Mesendoderm (in vitro differentiated cells): ENCODE measurements around the gene AFAP1.
A peak's percentile ranks its signal among the peaks of the same experiment; 100 is the strongest.

Experiments
- DNase-seq: peaks from one replicate; pipeline ENCODE4 v3.0.0; 2013
- H2AK5ac ChIP-seq: 2 replicates; pipeline ENCODE4 v1.6.1; 2013; ENCODE audit warnings: low read length, inconsistent platforms
- H2BK120ac ChIP-seq: 2 replicates; pipeline ENCODE4 v1.6.1; 2013; ENCODE audit warnings: low read depth, mild to moderate bottlenecking, low read length, moderate library complexity, mixed read lengths
- H2BK15ac ChIP-seq: replicated peaks from 2 replicates; pipeline ENCODE4 v1.6.1; 2013; ENCODE audit warnings: low read depth, mild to moderate bottlenecking, moderate library complexity
- H2BK5ac ChIP-seq: 2 replicates; pipeline ENCODE4 v1.6.1; 2013; ENCODE audit warnings: low read length, inconsistent platforms
- H3K18ac ChIP-seq: 2 replicates; pipeline ENCODE4 v1.6.1; 2013; ENCODE audit warnings: mild to moderate bottlenecking, low read length, mixed read lengths
- H3K23ac ChIP-seq: one replicate; pipeline ENCODE4 v1.6.1; 2013; ENCODE audit warnings: low read length
- H3K27ac ChIP-seq: 2 replicates; pipeline ENCODE4 v1.5.1; 2013; ENCODE audit warnings: low read depth, mild to moderate bottlenecking, inconsistent platforms, low read length, moderate library complexity
- H3K27me3 ChIP-seq: 2 replicates; pipeline ENCODE4 v1.6.1; 2013; ENCODE audit warnings: low read length, control low read depth, mild to moderate bottlenecking, inconsistent platforms; ENCODE audit not compliant: insufficient read depth, poor library complexity
- H3K36me3 ChIP-seq: 2 replicates; pipeline ENCODE4 v1.6.1; 2013; ENCODE audit warnings: low read length, inconsistent platforms; ENCODE audit not compliant: control insufficient read depth, insufficient read depth
- H3K4ac ChIP-seq: one replicate; pipeline ENCODE4 v1.6.1; 2013; ENCODE audit warnings: low read depth, mild to moderate bottlenecking, low read length, moderate library complexity
- H3K4me1 ChIP-seq: 2 replicates; pipeline ENCODE4 v1.6.1; 2013; ENCODE audit warnings: low read depth, low read length, inconsistent platforms; ENCODE audit not compliant: control insufficient read depth
- H3K4me2 ChIP-seq: 2 replicates; pipeline ENCODE4 v1.6.1; 2013; ENCODE audit warnings: low read length
- H3K4me3 ChIP-seq: 2 replicates; pipeline ENCODE4 v1.5.1; 2013; ENCODE audit warnings: mild to moderate bottlenecking, low read length
- H3K56ac ChIP-seq: one replicate; pipeline ENCODE4 v1.6.1; 2013; ENCODE audit warnings: low read length
- H3K79me1 ChIP-seq: 2 replicates; pipeline ENCODE4 v1.6.1; 2013; ENCODE audit warnings: low read length, inconsistent platforms
- H3K79me2 ChIP-seq: 2 replicates; pipeline ENCODE4 v1.6.1; 2013; ENCODE audit warnings: mild to moderate bottlenecking, low read length; ENCODE audit not compliant: control insufficient read depth, insufficient read depth
- H3K9ac ChIP-seq: 2 replicates; pipeline ENCODE4 v1.6.1; 2013; ENCODE audit warnings: low read length, inconsistent platforms
- H4K5ac ChIP-seq: one replicate; pipeline ENCODE4 v1.6.1; 2013; ENCODE audit warnings: low read length
- H4K8ac ChIP-seq: one replicate; pipeline ENCODE4 v1.6.1; 2013; ENCODE audit warnings: low read depth, mild to moderate bottlenecking, control low read depth, low read length, moderate library complexity
- WGBS: extraction: QIAGEN DNeasy Blood & Tissue Kit; methylation state at CpG from one replicate; pipeline ENCODE4 v1.1.7; 2013; ENCODE audit warnings: low lambda C conversion rate, missing lambda C conversion rate; ENCODE audit not compliant: insufficient coverage; ENCODE audit errors: extremely low coverage; 5-methylcytosine and 5-hydroxymethylcytosine counted together

AFAP1 gene

DNA sequence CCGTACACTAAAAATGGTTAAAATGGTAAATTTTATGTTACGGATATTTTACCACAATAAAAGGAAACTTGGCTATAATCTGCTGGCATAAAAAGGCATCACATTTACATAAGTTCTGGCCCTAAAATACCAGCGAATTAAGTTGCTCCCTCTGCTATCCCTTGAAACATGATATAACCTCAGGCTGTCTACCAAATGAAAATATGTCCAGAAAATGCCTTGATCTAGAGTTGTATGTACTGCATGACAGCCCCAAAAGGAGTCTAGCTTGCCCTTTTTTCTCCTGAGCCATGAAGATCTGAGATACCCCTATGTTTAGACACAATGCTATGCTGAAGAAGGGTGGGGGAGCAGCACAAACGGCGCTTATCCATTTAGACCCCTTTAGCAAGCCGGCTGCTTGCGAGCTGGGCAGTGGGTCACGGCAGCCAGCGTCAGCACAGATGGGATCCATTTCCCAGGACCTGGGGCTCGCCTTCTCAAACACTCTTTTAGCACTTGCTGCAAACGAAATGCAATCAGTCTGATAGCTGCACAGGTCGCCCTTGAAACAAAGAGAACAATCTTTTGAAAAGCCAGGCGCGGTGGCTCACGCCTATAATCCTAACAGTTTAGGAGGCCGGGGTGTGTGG is 77.0 kb downstream of the AFAP1 start:
- no peaks in the 10 kb centered on the region for H3K27me3 ChIP-seq
- no peak overlapping the region for H3K18ac ChIP-seq
- H4K5ac ChIP-seq = no peak overlapping the region
- peaks cover 2% of the 10 kb centered on the region for H3K36me3 ChIP-seq
- no CpG with 5 or more reads among the region's 16 CpGs for WGBS
- peak overlapping the region; percentile 57 for H3K56ac ChIP-seq
- no peak overlapping the region for H3K4ac ChIP-seq
- H3K4me1 ChIP-seq = peaks cover 8% of the 10 kb centered on the region
- peak overlapping the region; percentile 11 for H3K9ac ChIP-seq
- no peak overlapping the region for H2AK5ac ChIP-seq
- H3K23ac ChIP-seq = no peak overlapping the region
- H4K8ac ChIP-seq = no peak overlapping the region
- peak overlapping the region; percentile 43 for H3K27ac ChIP-seq
- no peak overlapping the region for H3K4me2 ChIP-seq
- H3K79me1 ChIP-seq = peaks cover 15% of the 10 kb centered on the region
- H2BK120ac ChIP-seq = no peak overlapping the region
- H2BK5ac ChIP-seq = no peak overlapping the region
- H3K4me3 ChIP-seq = no peak overlapping the region
- H3K79me2 ChIP-seq = peaks cover 6% of the 10 kb centered on the region
- DNase-seq = no peak
- H2BK15ac ChIP-seq = no peak overlapping the region

DNA sequence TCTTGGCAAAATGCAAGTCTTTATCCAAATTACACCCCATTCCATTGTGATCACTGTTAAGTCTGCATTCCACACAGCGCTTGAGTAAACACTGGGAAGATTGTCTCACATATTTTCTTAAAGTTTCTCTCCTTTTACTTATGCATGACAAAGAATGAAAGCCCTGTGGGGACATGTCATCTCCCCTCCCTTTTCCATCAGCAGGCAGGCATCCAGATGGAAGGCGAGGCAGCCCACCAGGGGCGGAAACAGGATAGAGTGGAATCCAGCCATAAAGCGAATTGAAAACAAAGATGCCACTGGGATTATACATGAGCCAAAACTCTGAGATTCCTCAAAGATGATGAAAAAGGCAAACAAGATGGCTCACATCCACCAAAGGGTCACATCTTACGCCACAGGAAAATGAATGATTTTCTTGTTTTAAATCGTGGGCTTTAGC is 78.2 kb downstream of the AFAP1 start:
- Histone ChIP-seq H3K9ac (peak overlapping the region; percentile 17), H3K56ac (no peak overlapping the region), H3K4ac (no peak overlapping the region), H3K18ac (no peak overlapping the region), H2BK120ac (no peak overlapping the region), H3K27ac (peak overlapping the region; percentile 68), H2AK5ac (no peak overlapping the region), H4K5ac (no peak overlapping the region), H3K79me2 (peaks cover 8% of the 10 kb centered on the region), H3K4me3 (no peak overlapping the region), H2BK15ac (no peak overlapping the region), H3K27me3 (no peaks in the 10 kb centered on the region), H3K4me2 (no peak overlapping the region), H3K23ac (no peak overlapping the region), H2BK5ac (no peak overlapping the region), H4K8ac (no peak overlapping the region), H3K4me1 (peaks cover 8% of the 10 kb centered on the region), H3K36me3 (peaks cover 2% of the 10 kb centered on the region), H3K79me1 (peaks cover 19% of the 10 kb centered on the region)
- WGBS = no CpG with 5 or more reads among the region's 6 CpGs
- peak; percentile 93 for DNase-seq

DNA sequence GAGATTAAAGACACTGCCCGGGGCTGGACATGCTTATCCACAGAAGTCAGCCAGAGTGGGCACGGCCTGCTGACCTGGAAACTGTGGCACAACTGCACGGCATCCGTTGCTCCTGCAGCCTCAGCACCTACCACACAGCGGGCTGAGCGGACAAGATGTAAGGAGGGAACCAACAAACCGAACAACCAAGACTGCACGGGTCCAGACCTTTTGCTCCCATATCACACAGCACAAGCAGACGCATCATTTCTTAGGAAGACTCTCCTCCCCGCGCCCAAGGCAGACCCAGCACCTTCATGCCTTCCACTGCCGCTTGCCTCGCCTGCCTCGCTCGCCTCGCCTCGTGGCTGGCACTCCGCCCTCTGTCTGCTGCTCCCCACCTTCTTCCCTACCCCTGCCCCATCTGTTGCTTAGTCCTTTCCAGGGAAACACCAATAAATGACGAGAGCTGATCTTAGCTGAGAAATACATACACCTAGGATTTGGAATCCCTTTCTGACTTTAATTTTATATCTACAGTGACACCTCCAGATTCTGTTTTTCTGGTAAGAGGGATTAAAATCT is 79.0 kb downstream of the AFAP1 start:
- no peak overlapping the region for H4K8ac ChIP-seq
- H2BK120ac ChIP-seq = no peak overlapping the region
- H3K27ac ChIP-seq = peak overlapping the region; percentile 1
- no peak overlapping the region for H4K5ac ChIP-seq
- H3K4me1 ChIP-seq = peaks cover 8% of the 10 kb centered on the region
- H3K4ac ChIP-seq = no peak overlapping the region
- H3K36me3 ChIP-seq = peaks cover 2% of the 10 kb centered on the region
- no peak for DNase-seq
- H3K79me1 ChIP-seq = peaks cover 22% of the 10 kb centered on the region
- no peak overlapping the region for H3K4me3 ChIP-seq
- no peak overlapping the region for H3K9ac ChIP-seq
- H3K18ac ChIP-seq = peak overlapping the region; percentile 19
- WGBS = no CpG with 5 or more reads among the region's 19 CpGs
- H3K23ac ChIP-seq = no peak overlapping the region
- H2AK5ac ChIP-seq = peak overlapping the region; percentile 38
- H3K79me2 ChIP-seq = peaks cover 8% of the 10 kb centered on the region
- no peak overlapping the region for H3K4me2 ChIP-seq
- peak overlapping the region; percentile 46 for H3K56ac ChIP-seq
- H2BK15ac ChIP-seq = no peak overlapping the region
- H3K27me3 ChIP-seq = no peaks in the 10 kb centered on the region
- peak overlapping the region; percentile 20 for H2BK5ac ChIP-seq

DNA sequence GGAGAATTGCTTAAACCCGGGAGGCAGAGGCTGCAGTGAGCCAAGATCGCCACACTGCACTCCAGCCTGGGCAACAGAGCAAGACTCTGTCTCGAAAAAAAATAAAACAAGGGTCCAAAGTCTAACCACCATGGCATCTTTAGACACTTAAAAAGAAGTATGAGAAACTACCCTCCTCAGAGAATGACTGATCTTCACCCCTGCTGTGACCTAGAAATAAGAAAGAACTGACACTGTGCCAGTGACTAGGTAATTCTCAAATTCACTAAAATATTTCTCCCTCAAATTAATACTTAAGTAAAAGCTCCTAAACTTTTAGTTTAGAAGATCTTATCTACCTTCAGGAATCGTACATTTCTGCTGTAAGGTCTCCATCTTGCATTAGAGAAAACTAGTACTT is 80.3 kb downstream of the AFAP1 start:
- Histone ChIP-seq H3K23ac (no peak overlapping the region), H3K4me2 (no peak overlapping the region), H3K4me3 (no peak overlapping the region), H3K27ac (no peak overlapping the region), H2BK15ac (no peak overlapping the region), H3K79me1 (peaks cover 20% of the 10 kb centered on the region), H3K18ac (no peak overlapping the region), H3K4ac (no peak overlapping the region), H3K36me3 (no peaks in the 10 kb centered on the region), H4K5ac (no peak overlapping the region), H3K4me1 (peaks cover 8% of the 10 kb centered on the region), H3K9ac (no peak overlapping the region), H2AK5ac (no peak overlapping the region), H3K56ac (no peak overlapping the region), H3K79me2 (peaks cover 8% of the 10 kb centered on the region), H3K27me3 (no peaks in the 10 kb centered on the region), H2BK5ac (no peak overlapping the region), H2BK120ac (no peak overlapping the region), H4K8ac (no peak overlapping the region)
- no CpG with 5 or more reads among the region's 4 CpGs for WGBS
- DNase-seq = no peak

DNA sequence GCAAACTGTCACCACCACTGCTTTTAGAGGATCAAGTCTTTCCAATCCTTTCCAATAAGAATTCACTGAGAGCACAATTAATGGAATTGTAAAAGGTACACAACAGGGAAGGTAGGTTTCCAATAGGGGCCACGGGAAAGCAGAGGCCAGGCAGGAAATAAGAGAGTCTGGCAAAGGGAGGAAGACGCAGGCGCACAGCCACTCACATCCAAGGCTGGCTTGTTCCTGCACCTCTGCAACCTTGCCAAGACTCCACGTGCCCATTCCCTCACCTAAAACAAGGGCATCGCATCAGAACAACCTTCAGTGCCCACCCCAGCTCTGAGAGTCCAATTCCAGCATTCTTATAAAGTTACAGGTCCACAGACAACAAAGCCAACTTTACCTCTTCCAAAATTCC is 81.2 kb downstream of the AFAP1 start:
- Histone ChIP-seq H3K79me2 (peaks cover 4% of the 10 kb centered on the region), H4K8ac (no peak overlapping the region), H3K4me3 (no peak overlapping the region), H3K27me3 (no peaks in the 10 kb centered on the region), H2BK15ac (no peak overlapping the region), H3K36me3 (no peaks in the 10 kb centered on the region), H3K23ac (no peak overlapping the region), H2BK5ac (no peak overlapping the region), H3K79me1 (peaks cover 19% of the 10 kb centered on the region), H3K4me1 (peaks cover 8% of the 10 kb centered on the region), H3K18ac (no peak overlapping the region), H4K5ac (no peak overlapping the region), H3K56ac (no peak overlapping the region), H2BK120ac (no peak overlapping the region), H3K9ac (no peak overlapping the region), H3K27ac (no peak overlapping the region), H3K4me2 (no peak overlapping the region), H3K4ac (no peak overlapping the region), H2AK5ac (no peak overlapping the region)
- no CpG with 5 or more reads among the region's 5 CpGs for WGBS
- no peak for DNase-seq

DNA sequence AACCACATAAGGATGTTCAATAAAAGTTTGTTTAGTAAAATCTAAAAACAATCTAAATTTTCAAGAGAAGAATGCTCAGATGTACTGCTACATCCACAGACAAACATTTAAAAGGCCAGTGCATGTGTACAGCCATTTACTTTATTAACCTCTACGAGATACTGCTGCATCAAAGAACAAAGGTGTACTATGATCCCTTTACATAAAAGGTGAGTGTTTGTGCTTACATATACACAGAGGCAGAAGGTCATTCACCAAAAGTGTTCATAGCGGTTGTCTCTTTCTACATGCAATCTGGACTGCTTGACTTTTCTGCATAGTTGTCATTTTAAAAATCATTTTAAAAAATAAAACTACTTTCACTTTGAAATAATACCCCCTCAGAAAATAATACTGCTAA is 81.7 kb downstream of the AFAP1 start:
- H3K79me2 ChIP-seq = peaks cover 4% of the 10 kb centered on the region
- no peak overlapping the region for H3K56ac ChIP-seq
- no peak overlapping the region for H4K8ac ChIP-seq
- no peak overlapping the region for H2BK120ac ChIP-seq
- no peak overlapping the region for H3K4me2 ChIP-seq
- peaks cover 7% of the 10 kb centered on the region for H3K4me1 ChIP-seq
- H3K36me3 ChIP-seq = no peaks in the 10 kb centered on the region
- no peak overlapping the region for H3K4ac ChIP-seq
- H3K18ac ChIP-seq = no peak overlapping the region
- H2BK15ac ChIP-seq = no peak overlapping the region
- no peak for DNase-seq
- H2BK5ac ChIP-seq = no peak overlapping the region
- H3K23ac ChIP-seq = no peak overlapping the region
- no peaks in the 10 kb centered on the region for H3K27me3 ChIP-seq
- no CpG with 5 or more reads among the region's 2 CpGs for WGBS
- H3K79me1 ChIP-seq = peaks cover 19% of the 10 kb centered on the region
- H2AK5ac ChIP-seq = no peak overlapping the region
- H3K9ac ChIP-seq = no peak overlapping the region
- no peak overlapping the region for H4K5ac ChIP-seq
- H3K4me3 ChIP-seq = no peak overlapping the region
- H3K27ac ChIP-seq = no peak overlapping the region
